ENCODE data around the gene PADI4. TPM values are rescaled to one million over a fixed set of nuclear protein-coding genes. Genes with fewer than 3 reads are reported as not detected.

PADI4 gene, protein sequence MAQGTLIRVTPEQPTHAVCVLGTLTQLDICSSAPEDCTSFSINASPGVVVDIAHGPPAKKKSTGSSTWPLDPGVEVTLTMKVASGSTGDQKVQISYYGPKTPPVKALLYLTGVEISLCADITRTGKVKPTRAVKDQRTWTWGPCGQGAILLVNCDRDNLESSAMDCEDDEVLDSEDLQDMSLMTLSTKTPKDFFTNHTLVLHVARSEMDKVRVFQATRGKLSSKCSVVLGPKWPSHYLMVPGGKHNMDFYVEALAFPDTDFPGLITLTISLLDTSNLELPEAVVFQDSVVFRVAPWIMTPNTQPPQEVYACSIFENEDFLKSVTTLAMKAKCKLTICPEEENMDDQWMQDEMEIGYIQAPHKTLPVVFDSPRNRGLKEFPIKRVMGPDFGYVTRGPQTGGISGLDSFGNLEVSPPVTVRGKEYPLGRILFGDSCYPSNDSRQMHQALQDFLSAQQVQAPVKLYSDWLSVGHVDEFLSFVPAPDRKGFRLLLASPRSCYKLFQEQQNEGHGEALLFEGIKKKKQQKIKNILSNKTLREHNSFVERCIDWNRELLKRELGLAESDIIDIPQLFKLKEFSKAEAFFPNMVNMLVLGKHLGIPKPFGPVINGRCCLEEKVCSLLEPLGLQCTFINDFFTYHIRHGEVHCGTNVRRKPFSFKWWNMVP
- 0.29 and 0.42 TPM in 2 replicates for total RNA-seq

DNA sequence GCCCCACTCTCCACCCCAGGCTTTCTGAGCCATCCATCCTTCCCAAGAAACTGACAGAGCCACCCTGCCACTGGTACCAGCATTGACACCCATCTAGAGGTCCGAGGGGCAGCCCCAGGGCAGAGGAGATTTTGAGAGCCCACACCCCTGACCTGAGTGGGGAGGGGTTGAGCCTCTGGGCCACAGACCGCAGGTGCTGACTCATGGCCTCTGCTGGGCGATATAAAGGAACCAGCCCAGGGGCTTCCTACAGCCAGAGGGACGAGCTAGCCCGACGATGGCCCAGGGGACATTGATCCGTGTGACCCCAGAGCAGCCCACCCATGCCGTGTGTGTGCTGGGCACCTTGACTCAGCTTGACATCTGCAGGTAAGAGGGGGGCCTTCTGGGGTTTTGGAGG, at the start of gene PADI4:
TSS of gene PADI4 (plus strand) at position 252 of the 400 bp plus-strand sequence. CDS start at position 278, 26 bp downstream.
- peaks cover under 1% of the 10 kb centered on the region for H3K9me3 Mint-ChIP-seq
- ATAC-seq (ENCODE audit: low read depth) (no peak), DNase-seq (no peak)
- no peaks in the 10 kb centered on the region for H3K36me3 Mint-ChIP-seq (ENCODE audit: low read depth)
- no peak within 1 kb of the TSS for H3K27ac Mint-ChIP-seq
- ChIA-PET CTCF (no interaction called here), POLR2A (no interaction called here)
- peaks cover 26% of the 10 kb centered on the region for H3K27me3 Mint-ChIP-seq
- TF ChIP-seq, protein P1, sequence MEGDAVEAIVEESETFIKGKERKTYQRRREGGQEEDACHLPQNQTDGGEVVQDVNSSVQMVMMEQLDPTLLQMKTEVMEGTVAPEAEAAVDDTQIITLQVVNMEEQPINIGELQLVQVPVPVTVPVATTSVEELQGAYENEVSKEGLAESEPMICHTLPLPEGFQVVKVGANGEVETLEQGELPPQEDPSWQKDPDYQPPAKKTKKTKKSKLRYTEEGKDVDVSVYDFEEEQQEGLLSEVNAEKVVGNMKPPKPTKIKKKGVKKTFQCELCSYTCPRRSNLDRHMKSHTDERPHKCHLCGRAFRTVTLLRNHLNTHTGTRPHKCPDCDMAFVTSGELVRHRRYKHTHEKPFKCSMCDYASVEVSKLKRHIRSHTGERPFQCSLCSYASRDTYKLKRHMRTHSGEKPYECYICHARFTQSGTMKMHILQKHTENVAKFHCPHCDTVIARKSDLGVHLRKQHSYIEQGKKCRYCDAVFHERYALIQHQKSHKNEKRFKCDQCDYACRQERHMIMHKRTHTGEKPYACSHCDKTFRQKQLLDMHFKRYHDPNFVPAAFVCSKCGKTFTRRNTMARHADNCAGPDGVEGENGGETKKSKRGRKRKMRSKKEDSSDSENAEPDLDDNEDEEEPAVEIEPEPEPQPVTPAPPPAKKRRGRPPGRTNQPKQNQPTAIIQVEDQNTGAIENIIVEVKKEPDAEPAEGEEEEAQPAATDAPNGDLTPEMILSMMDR (IDR thresholded peaks at IDR 0.05): no peak
- no peak within 1 kb of the TSS for H3K4me3 Mint-ChIP-seq
- intact Hi-C loops (cut with micrococcal nuclease): no loop called here
- H3K4me1 Mint-ChIP-seq: no peaks in the 10 kb centered on the region

DNA sequence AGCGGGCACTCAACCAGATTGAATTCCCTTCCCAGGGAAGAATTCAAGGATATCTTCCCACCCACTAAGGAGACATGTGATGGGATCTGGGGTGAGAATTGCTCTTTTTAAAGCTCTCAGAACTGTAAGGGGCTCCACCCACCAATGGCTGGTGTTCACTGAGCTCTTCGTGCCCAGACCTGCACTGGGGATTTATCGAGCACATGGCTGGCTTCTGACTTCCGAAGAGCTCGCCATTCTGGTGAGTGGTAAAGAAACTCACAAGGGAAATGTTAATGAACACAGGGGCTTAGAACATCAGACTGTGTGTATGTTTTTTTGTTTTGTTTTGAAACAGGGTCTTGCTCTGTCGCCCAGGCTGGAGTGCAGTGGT, 49.3 kb upstream of the PADI4 start:
- Mint-ChIP-seq H3K4me3 (no peak overlapping the region), H3K27ac (no peak overlapping the region), H3K9me3 (peaks cover 6% of the 10 kb centered on the region), H3K4me1 (no peaks in the 10 kb centered on the region), H3K36me3 (ENCODE audit: low read depth) (no peaks in the 10 kb centered on the region), H3K27me3 (peaks cover 19% of the 10 kb centered on the region)
- intact Hi-C loops (cut with micrococcal nuclease): no loop called here
- TF ChIP-seq, protein P1 (IDR thresholded peaks at IDR 0.05): no peak
- POLR2A ChIA-PET: no interaction called here
- CTCF ChIA-PET: interaction anchor here (1.3 kb wide), 1 partner anchor 22 kb away, joined by 3 read pairs; no protein-coding TSS in a partner anchor
- no peak for DNase-seq
- ATAC-seq (ENCODE audit: low read depth): no peak

DNA sequence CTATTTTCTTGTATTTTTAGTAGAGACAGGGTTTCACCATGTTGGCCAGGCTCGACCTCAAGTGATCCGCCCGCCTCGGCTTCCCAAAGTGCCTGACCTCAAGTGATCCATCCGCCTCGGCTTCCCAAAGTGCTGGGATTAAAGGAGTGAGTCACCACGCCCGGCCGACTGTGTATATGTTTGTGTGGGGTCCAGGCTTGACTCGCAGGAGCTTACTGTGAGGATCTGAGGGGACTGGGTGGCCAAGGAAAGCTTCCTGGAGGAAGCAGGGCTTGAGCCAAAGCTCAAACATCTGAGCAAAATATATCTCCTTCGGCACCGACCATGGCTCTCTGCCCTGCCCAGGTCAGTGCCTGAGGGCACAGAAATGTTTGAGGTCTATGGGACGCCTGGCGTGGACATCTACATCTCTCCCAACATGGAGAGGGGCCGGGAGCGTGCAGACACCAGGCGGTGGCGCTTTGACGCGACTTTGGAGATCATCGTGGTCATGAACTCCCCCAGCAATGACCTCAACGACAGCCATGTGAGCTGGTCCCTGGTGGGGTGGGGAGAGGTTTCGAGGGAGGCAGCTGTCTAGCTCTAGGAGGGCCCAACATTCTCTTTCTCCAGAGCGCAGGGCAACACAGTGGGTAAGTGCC, 48.6 kb upstream of the PADI4 start:
- Mint-ChIP-seq H3K36me3 (ENCODE audit: low read depth) (no peaks in the 10 kb centered on the region), H3K4me3 (no peak overlapping the region), H3K9me3 (peaks cover 6% of the 10 kb centered on the region), H3K27ac (no peak overlapping the region), H3K27me3 (peaks cover 19% of the 10 kb centered on the region), H3K4me1 (no peaks in the 10 kb centered on the region)
- TF ChIP-seq, protein P1 (IDR thresholded peaks at IDR 0.05): no peak
- intact Hi-C loops (cut with micrococcal nuclease): no loop called here
- ATAC-seq (ENCODE audit: low read depth) (no peak), DNase-seq (no peak)
- POLR2A ChIA-PET: no interaction called here
- CTCF ChIA-PET: interaction anchor here (1.3 kb wide), 1 partner anchor 23 kb away, joined by 3 read pairs; no protein-coding TSS in a partner anchor

DNA sequence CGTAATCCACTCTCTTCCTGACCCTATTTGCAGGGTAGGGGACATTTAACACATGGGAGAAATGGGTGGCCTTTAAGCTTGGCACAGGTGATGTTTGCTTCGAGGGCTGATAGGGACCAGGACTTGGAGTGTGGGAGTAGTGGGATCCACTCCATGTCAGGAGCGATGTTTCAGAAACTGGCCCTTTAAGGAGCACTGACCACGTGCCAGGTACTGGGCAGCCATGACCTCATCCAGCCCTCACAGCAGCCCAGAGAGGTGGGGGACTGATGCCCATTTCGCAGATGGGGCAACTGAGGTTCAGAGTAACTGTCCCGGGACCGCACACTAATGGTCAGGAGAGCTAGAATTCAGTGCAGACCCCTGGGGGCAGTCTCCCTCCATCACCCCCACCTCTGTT, 47.7 kb upstream of the PADI4 start:
- intact Hi-C loops (cut with micrococcal nuclease): no loop called here
- Mint-ChIP-seq H3K9me3 (peaks cover 6% of the 10 kb centered on the region), H3K27ac (no peak overlapping the region), H3K27me3 (peaks cover 19% of the 10 kb centered on the region), H3K4me1 (no peaks in the 10 kb centered on the region), H3K36me3 (ENCODE audit: low read depth) (no peaks in the 10 kb centered on the region), H3K4me3 (no peak overlapping the region)
- DNase-seq (no peak), ATAC-seq (ENCODE audit: low read depth) (no peak)
- CTCF ChIA-PET: no interaction called here
- POLR2A ChIA-PET: no interaction called here
- TF ChIP-seq, protein P1 (IDR thresholded peaks at IDR 0.05): no peak

DNA sequence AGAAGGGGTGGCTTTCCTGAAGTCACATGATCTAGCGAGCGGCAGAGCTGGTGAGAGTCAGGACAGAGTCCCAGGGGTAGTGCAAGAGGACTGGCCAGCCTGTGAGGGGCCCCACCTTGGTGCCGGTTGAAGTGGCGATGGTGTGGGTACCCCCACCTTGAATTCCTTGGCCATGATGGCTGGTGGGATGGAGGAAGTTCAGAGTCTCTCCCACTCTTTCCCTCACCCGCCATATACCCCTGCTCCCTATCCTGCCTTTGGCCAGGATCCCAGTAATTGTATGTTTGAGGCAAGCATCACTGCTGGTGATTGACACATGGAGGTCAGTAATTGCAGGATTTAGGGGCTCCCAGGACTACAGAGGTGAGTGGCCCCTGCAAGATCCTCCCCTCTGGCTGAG, 47.3 kb upstream of the PADI4 start:
- TF ChIP-seq, protein P1 (IDR thresholded peaks at IDR 0.05): no peak
- Mint-ChIP-seq H3K27me3 (peaks cover 16% of the 10 kb centered on the region), H3K36me3 (ENCODE audit: low read depth) (no peaks in the 10 kb centered on the region), H3K9me3 (peaks cover 6% of the 10 kb centered on the region), H3K4me3 (no peak overlapping the region), H3K27ac (no peak overlapping the region), H3K4me1 (no peaks in the 10 kb centered on the region)
- CTCF ChIA-PET: no interaction called here
- ATAC-seq (ENCODE audit: low read depth) (no peak), DNase-seq (no peak)
- POLR2A ChIA-PET: no interaction called here
- intact Hi-C loops (cut with micrococcal nuclease): no loop called here
